AG10803 (cell line): Measurements from ENCODE around the gene CACNA1S.

Experiments used
- DNase-seq: peaks from one replicate; pipeline ENCODE4 v3.0.0; 2010; ENCODE audit warnings: low read depth
- H3K4me3 ChIP-seq: 2 replicates; pipeline ENCODE4 v1.5.1; 2011; ENCODE audit warnings: mild to moderate bottlenecking, low read length, control low read depth
- TF ChIP-seq, protein P1 (sequence below): conservative IDR thresholded peaks from 2 replicates; pipeline ENCODE4 v1.5.1; 2011; ENCODE audit warnings: mild to moderate bottlenecking, low read length, control low read depth, inconsistent platforms

Gene CACNA1S

DNA sequence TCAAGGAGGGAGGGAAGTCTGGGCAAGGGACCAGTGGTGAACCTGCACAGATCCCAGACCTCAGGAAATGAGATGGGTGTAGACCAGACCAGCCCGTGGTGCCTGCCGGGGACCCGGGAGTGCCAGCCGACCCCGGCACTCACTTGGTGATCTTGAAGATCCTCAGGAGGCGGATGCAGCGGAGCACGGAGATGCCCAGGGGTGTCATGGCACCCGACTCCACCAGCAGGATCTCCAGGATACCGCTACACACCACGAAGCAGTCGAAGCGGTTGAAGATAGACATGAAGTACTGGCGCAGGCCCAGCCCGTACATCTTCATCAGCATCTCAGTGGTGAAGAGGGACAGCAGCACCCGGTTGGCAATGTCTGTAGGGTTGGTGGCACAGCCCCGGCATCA is 34.5 kb downstream of the CACNA1S start:
- H3K4me3 ChIP-seq = no peak overlapping the region
- TF ChIP-seq, protein P1, sequence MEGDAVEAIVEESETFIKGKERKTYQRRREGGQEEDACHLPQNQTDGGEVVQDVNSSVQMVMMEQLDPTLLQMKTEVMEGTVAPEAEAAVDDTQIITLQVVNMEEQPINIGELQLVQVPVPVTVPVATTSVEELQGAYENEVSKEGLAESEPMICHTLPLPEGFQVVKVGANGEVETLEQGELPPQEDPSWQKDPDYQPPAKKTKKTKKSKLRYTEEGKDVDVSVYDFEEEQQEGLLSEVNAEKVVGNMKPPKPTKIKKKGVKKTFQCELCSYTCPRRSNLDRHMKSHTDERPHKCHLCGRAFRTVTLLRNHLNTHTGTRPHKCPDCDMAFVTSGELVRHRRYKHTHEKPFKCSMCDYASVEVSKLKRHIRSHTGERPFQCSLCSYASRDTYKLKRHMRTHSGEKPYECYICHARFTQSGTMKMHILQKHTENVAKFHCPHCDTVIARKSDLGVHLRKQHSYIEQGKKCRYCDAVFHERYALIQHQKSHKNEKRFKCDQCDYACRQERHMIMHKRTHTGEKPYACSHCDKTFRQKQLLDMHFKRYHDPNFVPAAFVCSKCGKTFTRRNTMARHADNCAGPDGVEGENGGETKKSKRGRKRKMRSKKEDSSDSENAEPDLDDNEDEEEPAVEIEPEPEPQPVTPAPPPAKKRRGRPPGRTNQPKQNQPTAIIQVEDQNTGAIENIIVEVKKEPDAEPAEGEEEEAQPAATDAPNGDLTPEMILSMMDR = no peak
- DNase-seq = no peak

DNA sequence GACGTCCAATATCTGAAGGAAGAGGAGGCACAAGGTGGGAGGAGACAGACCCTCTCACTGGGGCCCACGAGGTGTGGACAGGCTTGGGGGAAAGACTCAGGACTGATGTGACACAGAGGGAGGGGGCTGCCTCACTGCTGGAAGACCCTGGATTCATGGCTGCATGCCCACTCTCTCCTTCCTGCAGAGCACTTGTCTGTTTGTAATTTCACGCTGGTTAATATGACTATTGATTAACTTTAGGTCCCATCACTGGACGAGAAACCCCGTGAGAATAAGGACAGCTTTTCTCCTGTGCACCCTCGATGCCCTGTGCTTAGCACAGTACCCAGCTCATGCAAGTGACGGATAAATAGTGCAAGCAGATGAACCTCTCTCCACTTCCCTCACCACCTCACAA is 35.1 kb downstream of the CACNA1S start:
- TF ChIP-seq, protein P1 = no peak
- H3K4me3 ChIP-seq = no peak overlapping the region
- no peak for DNase-seq

DNA sequence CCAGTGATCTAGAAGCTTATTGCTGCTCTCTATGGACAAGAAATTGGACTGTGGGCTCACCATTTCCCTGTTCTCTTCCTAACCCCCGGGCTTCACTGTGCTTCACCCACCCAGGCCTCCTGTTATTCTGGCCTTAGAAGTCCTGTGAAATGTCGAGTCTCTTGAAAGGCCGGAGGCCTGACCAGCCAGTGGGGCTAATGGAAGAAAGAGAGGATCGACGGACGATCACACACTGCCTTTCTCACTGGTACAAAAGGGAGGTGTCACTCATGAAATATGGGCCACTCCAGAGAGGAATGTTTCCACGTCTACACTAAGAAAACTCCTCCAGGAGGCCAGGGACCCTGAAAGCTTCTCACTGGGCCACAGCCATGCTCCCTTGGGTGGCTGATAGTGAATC is 36.1 kb downstream of the CACNA1S start:
- TF ChIP-seq, protein P1 = no peak
- DNase-seq = no peak

DNA sequence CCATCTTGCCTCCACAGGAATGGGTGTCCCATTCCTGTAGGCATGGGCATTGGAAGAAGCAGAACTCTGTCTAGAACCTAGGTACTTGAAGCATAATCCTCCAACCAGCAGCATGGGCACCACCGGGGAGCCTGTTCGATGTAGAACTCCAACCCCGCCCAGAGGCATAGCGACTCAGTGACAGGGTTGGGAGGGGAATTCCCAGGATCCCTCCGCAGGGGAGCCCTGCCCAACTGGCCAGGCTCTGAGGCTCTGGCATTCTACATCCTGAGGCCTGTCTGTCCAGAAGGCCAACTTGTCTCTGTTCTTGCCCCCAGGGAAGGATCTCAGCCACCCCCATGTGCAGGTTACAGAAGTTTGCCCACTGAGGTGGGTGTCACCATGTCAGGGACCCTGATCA is 38.2 kb downstream of the CACNA1S start:
- H3K4me3 ChIP-seq = no peak overlapping the region
- TF ChIP-seq, protein P1 = no peak
- no peak for DNase-seq

More for the DNA sequence above, 36.1 kb downstream of the CACNA1S start:
- H3K4me3 ChIP-seq = no peak overlapping the region

DNA sequence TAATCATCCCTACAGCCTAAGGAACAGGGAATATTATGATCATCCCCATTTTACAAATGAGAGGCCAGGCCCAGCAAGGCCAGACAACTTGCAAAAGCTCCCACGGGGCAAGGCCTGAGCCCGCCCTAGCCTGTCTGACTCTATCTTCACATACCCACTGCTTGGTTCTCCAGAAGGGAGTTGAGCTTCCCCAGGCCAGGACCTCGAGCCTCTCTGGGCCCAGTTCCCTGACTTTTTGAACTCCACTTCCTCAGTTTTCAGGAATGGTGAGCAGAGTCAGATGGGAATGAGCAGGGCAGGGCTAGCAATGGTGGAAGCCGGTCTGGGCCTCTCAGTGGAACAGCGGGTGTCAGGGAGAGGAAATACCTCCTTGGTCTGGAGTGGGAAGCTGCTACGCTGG is 39.3 kb downstream of the CACNA1S start:
- DNase-seq = no peak
- H3K4me3 ChIP-seq = no peak overlapping the region
- TF ChIP-seq, protein P1 = no peak

DNA sequence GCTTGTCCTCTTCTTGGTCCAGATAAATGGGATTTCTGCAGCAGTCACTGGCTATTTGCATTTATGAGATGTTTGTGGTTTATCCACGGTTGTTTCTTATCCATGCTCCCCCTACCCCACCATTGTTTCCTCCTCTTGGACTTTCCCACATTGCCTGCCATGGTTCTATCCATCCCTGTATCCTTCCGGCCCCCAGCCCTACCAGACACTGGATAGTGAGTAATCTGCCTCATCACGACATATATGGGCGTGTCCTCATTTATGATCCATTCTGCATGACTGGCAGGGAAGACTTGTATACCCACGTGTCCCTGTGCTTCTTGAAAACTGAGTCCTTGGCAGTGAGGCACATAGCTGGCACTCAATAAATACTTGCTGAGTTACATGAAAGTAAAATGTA is 40.1 kb downstream of the CACNA1S start:
- TF ChIP-seq, protein P1 = no peak
- no peak for DNase-seq
- no peak overlapping the region for H3K4me3 ChIP-seq

DNA sequence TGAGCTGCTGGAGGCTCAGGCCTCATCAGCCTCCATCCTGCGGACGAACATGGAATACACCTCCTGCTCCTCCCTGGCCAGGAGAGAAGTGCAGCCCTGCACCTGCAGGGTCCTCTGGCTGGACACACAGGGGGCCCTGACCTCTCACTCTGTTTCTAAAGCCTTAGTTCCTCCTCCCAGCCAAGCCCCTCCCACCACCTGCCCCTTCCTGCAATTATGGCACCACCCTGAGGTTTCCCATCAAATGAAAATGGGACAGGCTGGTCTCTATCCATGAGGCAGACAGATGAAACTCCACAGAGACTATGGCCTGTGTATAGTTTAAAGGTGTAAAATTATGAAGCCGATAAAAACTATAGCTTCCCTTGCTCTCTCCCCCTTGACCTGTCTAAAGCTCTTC is 42.6 kb downstream of the CACNA1S start:
- DNase-seq = no peak
- TF ChIP-seq, protein P1 = no peak
- H3K4me3 ChIP-seq = no peak overlapping the region
